SK-N-SH (cell line): ENCODE results near the gene WASF1. TPM values are rescaled to one million over a fixed set of nuclear protein-coding genes. Genes with fewer than 3 reads are reported as not detected.
"Not testable (repeated sequence)": the region's sequence is repeated elsewhere in the genome, so short reads cannot be mapped to it uniquely, and the experiment has no call there.

ENCODE experiments used
- CTCF ChIA-PET: fragments of 300-600, 350-600 bp; formaldehyde crosslinking; extraction: SDS; loops from one replicate; lab custom pipeline; 2021; lab: Yijun Ruan, JAX
- POLR2A ChIA-PET: fragments of 350-600 bp; sonication (Branson Sonifier 250); formaldehyde crosslinking; extraction: SDS; loops from one replicate; lab custom pipeline; 2020; ENCODE audit warnings: antibody characterized with exemption, inconsistent platforms; lab: Yijun Ruan, JAX
- DNase-seq: peaks from one replicate; pipeline ENCODE4 v3.0.0; 2012
- H2AFZ ChIP-seq: fragments of 200-600 bp; sonication (generic); 2 replicates; pipeline ENCODE4 v1.8.1; 2016; ENCODE audit warnings: antibody characterized with exemption, mild to moderate bottlenecking, low read depth
- H3F3A ChIP-seq: fragments of 200-600 bp; sonication (generic); replicated peaks from 2 replicates; pipeline ENCODE3; 2016; ENCODE audit warnings: antibody characterized with exemption, mild to moderate bottlenecking; ENCODE audit not compliant: insufficient read depth
- H3K27ac ChIP-seq, 2 experiments: fragments of 200-500 bp in 1 of 2; fragments of 200-600 bp in 1 of 2; sonication (Bioruptor generic) in 1 of 2; sonication (generic), shearing (Covaris generic) in 1 of 2; 2 replicates each; pipeline versions ENCODE4 v1.5.1 to v1.6.1; 2014 to 2016; ENCODE audit warnings: low read depth in 2 of 2, inconsistent platforms in 1 of 2, low read length in 1 of 2, mild to moderate bottlenecking in 1 of 2, mixed read lengths in 1 of 2
- H3K27me3 ChIP-seq: fragments of 200-600 bp; sonication (generic), shearing (Covaris generic); 2 replicates; pipeline ENCODE4 v1.6.1; 2016; ENCODE audit warnings: mixed run types; ENCODE audit not compliant: insufficient read depth
- H3K36me3 ChIP-seq, 2 experiments: fragments of 200-500 bp in 1 of 2; fragments of 200-600 bp in 1 of 2; sonication (Bioruptor generic) in 1 of 2; sonication (generic) in 1 of 2; replicated peaks in 1 of 2; 2 replicates each; pipeline versions ENCODE3 to v1.5.1; 2014 to 2016; ENCODE audit warnings: low read length in 1 of 2, mild to moderate bottlenecking in 1 of 2; ENCODE audit not compliant: insufficient read depth in 2 of 2, control insufficient read depth in 1 of 2
- H3K4me1 ChIP-seq, 2 experiments: fragments of 200-500 bp in 1 of 2; fragments of 200-600 bp in 1 of 2; sonication (Bioruptor generic) in 1 of 2; sonication (generic), shearing (Covaris generic) in 1 of 2; 2 replicates each; pipeline versions ENCODE4 v1.5.1 to v1.6.1; 2014 to 2016; ENCODE audit warnings: low read depth in 1 of 2, low read length in 1 of 2, mixed run types in 1 of 2; ENCODE audit not compliant: insufficient read depth in 2 of 2, control insufficient read depth in 1 of 2
- H3K4me2 ChIP-seq: fragments of 200-600 bp; sonication (generic), shearing (Covaris generic); 2 replicates; pipeline ENCODE4 v1.6.1; 2017; ENCODE audit warnings: mixed run types
- H3K4me3 ChIP-seq, 2 experiments: fragments of 200-500 bp in 1 of 2; fragments of 200-600 bp in 1 of 2; sonication (Bioruptor generic) in 1 of 2; sonication (generic), shearing (Covaris generic) in 1 of 2; 2 replicates each; pipeline versions ENCODE4 v1.5.1 to v1.8.1; 2014 to 2016; ENCODE audit warnings: low read depth in 2 of 2, inconsistent platforms in 1 of 2, low read length in 1 of 2, mild to moderate bottlenecking in 1 of 2, mixed read lengths in 1 of 2, moderate library complexity in 1 of 2
- H3K79me2 ChIP-seq: fragments of 200-600 bp; sonication (generic); 2 replicates; pipeline ENCODE4 v1.8.1; 2017; ENCODE audit warnings: mild to moderate bottlenecking; ENCODE audit not compliant: insufficient read depth
- H3K9ac ChIP-seq: fragments of 200-600 bp; sonication (generic); 2 replicates; pipeline ENCODE4 v1.6.1; 2017; ENCODE audit warnings: mixed run types
- H3K9me2 ChIP-seq: fragments of 200-600 bp; sonication (generic); 2 replicates; pipeline ENCODE4 v1.6.1; 2017; ENCODE audit warnings: mixed run types
- H3K9me3 ChIP-seq: fragments of 200-600 bp; sonication (generic); 2 replicates; pipeline ENCODE4 v1.6.1; 2017; ENCODE audit warnings: mixed run types, mild to moderate bottlenecking, moderate library complexity
- H4K20me1 ChIP-seq: fragments of 200-600 bp; sonication (generic); 2 replicates; pipeline ENCODE4 v1.6.1; 2017; ENCODE audit warnings: mild to moderate bottlenecking, mixed run types; ENCODE audit not compliant: insufficient read depth
- CTCF ChIP-seq: fragments of 200-600 bp; sonication (generic); IDR thresholded peaks from 2 replicates; pipeline ENCODE4 v1.6.1; 2017; ENCODE audit warnings: antibody characterized with exemption, mild to moderate bottlenecking, moderate library complexity
- FOXJ3 ChIP-seq: sonication (generic); formaldehyde crosslinking; IDR thresholded peaks from 2 replicates; pipeline ENCODE4 v1.5.1; 2020; ENCODE audit warnings: mild to moderate bottlenecking, missing genetic modification reagents
- GABPA ChIP-seq: IDR thresholded peaks from 2 replicates; pipeline ENCODE4 v1.4.0; 2012; ENCODE audit warnings: low read depth, mild to moderate bottlenecking
- NRF1 ChIP-seq: IDR thresholded peaks from 2 replicates; pipeline ENCODE4 v1.6.1; 2012; ENCODE audit warnings: low read depth, mild to moderate bottlenecking, low read length
- RAD21 ChIP-seq: IDR thresholded peaks from 2 replicates; pipeline ENCODE4 v1.6.1; 2012; ENCODE audit warnings: mild to moderate bottlenecking, low read length
- RFX5 ChIP-seq: IDR thresholded peaks from 2 replicates; pipeline ENCODE4 v1.6.1; 2012; ENCODE audit warnings: mild to moderate bottlenecking, improper control_type of control experiment, low read length
- SIN3A ChIP-seq: IDR thresholded peaks from 2 replicates; pipeline ENCODE4 v1.6.1; 2012; ENCODE audit warnings: low read depth, mild to moderate bottlenecking, low read length, moderate library complexity, borderline replicate concordance
- TCF12 ChIP-seq: IDR thresholded peaks from 2 replicates; pipeline ENCODE4 v1.4.0; 2012
- YY1 ChIP-seq: IDR thresholded peaks from 2 replicates; pipeline ENCODE4 v1.4.0; 2012; ENCODE audit warnings: low read depth, mild to moderate bottlenecking
- ZBTB33 ChIP-seq: IDR thresholded peaks from 2 replicates; pipeline ENCODE4 v1.4.0; 2012; ENCODE audit warnings: low read depth, borderline replicate concordance
- WGBS: methylation state at CpG from one replicate; pipeline ENCODE4 v1.1.6; 2017; ENCODE audit warnings: low lambda C conversion rate; 5-methylcytosine and 5-hydroxymethylcytosine counted together
- polyA plus RNA-seq, 3 experiments: library from polyadenylated mRNA; depleted of rRNA; stranded (reverse); fragments of >200 nt; gene quantifications; 2 replicates each; pipeline ENCODE4 v1.2.3, GENCODE V29; 2012

Gene WASF1
- polyA plus RNA-seq, 1 of the 3 experiments (the other 2 are of a cell fraction): 31.4 TPM

- H3K9ac ChIP-seq: no peak overlapping the region
- H3F3A ChIP-seq: no peaks in the 10 kb centered on the region
- 0 out of 2 replicates have a peak, but pooled peaks cover 5% of the 10 kb centered on the region for H4K20me1 ChIP-seq
- DNase-seq: no peak
- H3K9me2 ChIP-seq: no peaks in the 10 kb centered on the region; the same call in 1 of the 2 replicates
- no peak overlapping the region for H2AFZ ChIP-seq
- H3K4me3 ChIP-seq: no peak overlapping the region
- no peaks in the 10 kb centered on the region; the same call in 1 of the 2 replicates for H3K79me2 ChIP-seq
- no peaks in the 10 kb centered on the region for H3K27me3 ChIP-seq
- H3K9me3 ChIP-seq: no peaks in the 10 kb centered on the region
- H3K4me1 ChIP-seq: peaks cover 0 to 5% of the 10 kb centered on the region in 2 experiments; a peak in 2 of 4 replicates
- ChIA-PET POLR2A (no interaction called here), CTCF (no interaction called here)
- no peak overlapping the region for H3K27ac ChIP-seq
- H3K36me3 ChIP-seq: peaks cover 15 to 41% of the 10 kb centered on the region in 2 experiments
- no peak overlapping the region for H3K4me2 ChIP-seq
- TF ChIP-seq CTCF: no peak
- TF ChIP-seq RAD21: no peak
- TF ChIP-seq RFX5: no peak
- TF ChIP-seq NRF1: no peak
- TF ChIP-seq SIN3A: no peak
Observed at GRCh38 chr6:110125361-110125760, 54.1 kb downstream of the WASF1 start.

GRCh38 chr6:110121655-110122054 is 57.8 kb downstream of the WASF1 start:
- H3K4me3 ChIP-seq, H3F3A ChIP-seq, H3K27me3 ChIP-seq, H3K4me2 ChIP-seq, H3K9ac ChIP-seq, H3K4me1 ChIP-seq, H3K9me3 ChIP-seq, DNase-seq, H2AFZ ChIP-seq, H3K9me2 ChIP-seq, H3K27ac ChIP-seq, POLR2A ChIA-PET, H4K20me1 ChIP-seq: not testable (repeated sequence)
- WGBS: 95% methylated on average over 4 of the region's 4 CpGs
- CTCF ChIA-PET: interaction anchor here (0.6 kb wide), 1 partner anchor 673 kb away, joined by 3 read pairs; no protein-coding TSS in a partner anchor
- H3K36me3 ChIP-seq: peaks cover 10 to 34% of the 10 kb centered on the region in 2 experiments
- peaks cover 12% of the 10 kb centered on the region for H3K79me2 ChIP-seq

- 92% methylated on average over 8 of the region's 8 CpGs for WGBS
- ChIA-PET CTCF (interaction anchor here (1.2 kb wide), 1 partner anchor 12 kb away, joined by 3 read pairs; no protein-coding TSS in a partner anchor), POLR2A (no interaction called here)
- DNase-seq: no peak
- Histone ChIP-seq H3K36me3 (peaks cover 0 to 18% of the 10 kb centered on the region in 2 experiments), H3K4me3 (no peak overlapping the region), H2AFZ (no peak overlapping the region), H3K79me2 (peaks cover 12% of the 10 kb centered on the region), H3K9ac (no peak overlapping the region), H3F3A (no peaks in the 10 kb centered on the region), H3K4me1 (peaks cover 0 to 3% of the 10 kb centered on the region in 2 experiments; a peak in 2 of 4 replicates), H3K27me3 (no peaks in the 10 kb centered on the region), H3K27ac (no peak overlapping the region), H4K20me1 (no peaks in the 10 kb centered on the region), H3K9me2 (no peaks in the 10 kb centered on the region), H3K9me3 (no peaks in the 10 kb centered on the region), H3K4me2 (no peak overlapping the region)
- TF ChIP-seq GABPA (no peak), SIN3A (no peak), YY1 (no peak), FOXJ3 (no peak), NRF1 (no peak), RFX5 (no peak), TCF12 (no peak), ZBTB33 (no peak), CTCF (no peak)
Observed at GRCh38 chr6:110116258-110116657, 63.2 kb downstream of the WASF1 start.
